Neural progenitor cell (in vitro differentiated cells): ENCODE data around the gene PPP1CA.

Source experiments
- EZH2 ChIP-seq: fragments of 200-600 bp; sonication (generic); IDR thresholded peaks from 2 replicates; pipeline ENCODE4 v1.6.1; 2017; ENCODE audit warnings: antibody characterized with exemption, mild to moderate bottlenecking, moderate library complexity
- EZH2phosphoT487 ChIP-seq: fragments of 200-600 bp; sonication (generic); IDR thresholded peaks from 2 replicates; pipeline ENCODE4 v1.6.1; 2017; ENCODE audit warnings: antibody characterized with exemption
- TF ChIP-seq, protein P1 (sequence below): fragments of 200-600 bp; sonication (generic); IDR thresholded peaks from 2 replicates; pipeline ENCODE4 v1.5.1; 2017; ENCODE audit warnings: antibody characterized with exemption, mild to moderate bottlenecking

DNA sequence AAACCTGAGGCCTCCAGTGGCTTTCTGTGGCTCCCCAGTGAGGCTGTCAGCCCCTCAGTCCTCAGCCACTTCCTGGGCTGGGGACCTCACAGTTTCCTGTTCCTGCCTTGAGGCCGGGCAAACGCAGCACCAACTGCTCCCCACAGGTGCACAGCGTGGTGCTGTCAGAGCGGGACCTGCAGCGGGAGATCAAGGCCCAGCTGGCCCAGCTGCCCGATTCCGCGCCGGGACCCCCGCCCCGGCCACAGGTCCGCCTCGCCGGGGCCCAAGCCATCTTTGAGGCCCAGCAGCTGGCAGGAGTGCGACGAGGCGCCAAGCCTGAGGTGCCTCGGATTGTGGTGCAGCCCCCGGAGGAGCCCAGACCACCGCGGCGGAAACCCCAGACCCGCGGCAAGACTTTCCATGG is 7.6 kb upstream of the PPP1CA start:
- TF ChIP-seq EZH2 = no peak
- TF ChIP-seq, protein P1, sequence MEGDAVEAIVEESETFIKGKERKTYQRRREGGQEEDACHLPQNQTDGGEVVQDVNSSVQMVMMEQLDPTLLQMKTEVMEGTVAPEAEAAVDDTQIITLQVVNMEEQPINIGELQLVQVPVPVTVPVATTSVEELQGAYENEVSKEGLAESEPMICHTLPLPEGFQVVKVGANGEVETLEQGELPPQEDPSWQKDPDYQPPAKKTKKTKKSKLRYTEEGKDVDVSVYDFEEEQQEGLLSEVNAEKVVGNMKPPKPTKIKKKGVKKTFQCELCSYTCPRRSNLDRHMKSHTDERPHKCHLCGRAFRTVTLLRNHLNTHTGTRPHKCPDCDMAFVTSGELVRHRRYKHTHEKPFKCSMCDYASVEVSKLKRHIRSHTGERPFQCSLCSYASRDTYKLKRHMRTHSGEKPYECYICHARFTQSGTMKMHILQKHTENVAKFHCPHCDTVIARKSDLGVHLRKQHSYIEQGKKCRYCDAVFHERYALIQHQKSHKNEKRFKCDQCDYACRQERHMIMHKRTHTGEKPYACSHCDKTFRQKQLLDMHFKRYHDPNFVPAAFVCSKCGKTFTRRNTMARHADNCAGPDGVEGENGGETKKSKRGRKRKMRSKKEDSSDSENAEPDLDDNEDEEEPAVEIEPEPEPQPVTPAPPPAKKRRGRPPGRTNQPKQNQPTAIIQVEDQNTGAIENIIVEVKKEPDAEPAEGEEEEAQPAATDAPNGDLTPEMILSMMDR = no peak
- TF ChIP-seq EZH2phosphoT487 = no peak
